Astrocyte (in vitro differentiated cells and primary cell): Measurements from ENCODE around the gene KBTBD12.

Experiments
- CTCF ChIP-seq: IDR thresholded peaks from 2 replicates; pipeline ENCODE4 v1.5.1; 2011; ENCODE audit warnings: low read depth, mild to moderate bottlenecking, inconsistent platforms, low read length, moderate library complexity; ENCODE audit not compliant: insufficient read depth
- EZH2 ChIP-seq: IDR thresholded peaks from 2 replicates; pipeline ENCODE4 v1.6.1; 2012; ENCODE audit warnings: mild to moderate bottlenecking, low read length, inconsistent platforms; ENCODE audit not compliant: insufficient read depth

DNA sequence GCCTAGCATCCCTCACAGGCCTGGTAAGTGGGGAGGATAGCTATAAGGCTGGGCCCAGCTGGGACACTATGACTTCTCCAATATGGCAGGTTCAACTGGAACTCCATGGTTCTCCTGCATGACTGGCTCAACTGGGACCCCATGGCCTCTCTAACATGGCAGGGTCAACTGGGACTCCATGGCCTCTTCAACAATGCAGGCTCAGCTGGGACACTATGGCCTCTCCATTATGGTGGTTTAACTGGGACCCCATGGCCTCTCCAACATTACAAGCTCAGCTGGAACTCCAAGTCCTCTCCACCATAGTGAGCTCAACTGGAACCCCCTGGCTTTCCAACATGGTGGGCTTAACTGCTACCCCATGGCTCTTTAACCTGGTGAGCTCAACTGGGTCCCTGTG is 79.0 kb downstream of the KBTBD12 start:
- TF ChIP-seq CTCF (no peak), EZH2 (no peak)
